ENCODE results near the gene TIAL1. TPM values are rescaled to one million over a fixed set of nuclear protein-coding genes. Genes with fewer than 3 reads are reported as not detected.

TIAL1 gene
- total and polyA plus RNA-seq, 2 of the 13 experiments (the other 11 are each of a cell fraction or from before 2014, with no cell fraction given), result 31.5 to 148 TPM

DNA sequence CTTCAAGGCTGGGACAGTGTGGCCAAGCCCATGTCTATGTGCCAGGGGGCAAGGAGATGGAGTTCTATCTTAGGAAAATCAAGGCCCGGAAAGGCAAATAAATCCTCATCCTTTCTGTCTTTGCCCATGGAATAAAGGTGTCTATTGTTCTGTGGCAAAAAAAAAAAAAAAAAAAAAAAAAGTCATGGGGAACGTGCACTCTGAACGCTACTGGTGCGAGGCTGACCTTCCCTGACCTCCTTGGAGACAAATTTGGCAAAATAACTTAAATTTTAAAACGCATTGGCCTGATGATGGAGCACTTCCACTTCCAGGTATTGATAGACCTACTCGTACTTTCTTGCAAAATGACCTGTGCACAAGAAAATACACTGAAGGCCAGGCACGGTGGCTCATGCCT lies 42.2 kb upstream of the TIAL1 start (continued):
- TF ChIP-seq, protein P1, sequence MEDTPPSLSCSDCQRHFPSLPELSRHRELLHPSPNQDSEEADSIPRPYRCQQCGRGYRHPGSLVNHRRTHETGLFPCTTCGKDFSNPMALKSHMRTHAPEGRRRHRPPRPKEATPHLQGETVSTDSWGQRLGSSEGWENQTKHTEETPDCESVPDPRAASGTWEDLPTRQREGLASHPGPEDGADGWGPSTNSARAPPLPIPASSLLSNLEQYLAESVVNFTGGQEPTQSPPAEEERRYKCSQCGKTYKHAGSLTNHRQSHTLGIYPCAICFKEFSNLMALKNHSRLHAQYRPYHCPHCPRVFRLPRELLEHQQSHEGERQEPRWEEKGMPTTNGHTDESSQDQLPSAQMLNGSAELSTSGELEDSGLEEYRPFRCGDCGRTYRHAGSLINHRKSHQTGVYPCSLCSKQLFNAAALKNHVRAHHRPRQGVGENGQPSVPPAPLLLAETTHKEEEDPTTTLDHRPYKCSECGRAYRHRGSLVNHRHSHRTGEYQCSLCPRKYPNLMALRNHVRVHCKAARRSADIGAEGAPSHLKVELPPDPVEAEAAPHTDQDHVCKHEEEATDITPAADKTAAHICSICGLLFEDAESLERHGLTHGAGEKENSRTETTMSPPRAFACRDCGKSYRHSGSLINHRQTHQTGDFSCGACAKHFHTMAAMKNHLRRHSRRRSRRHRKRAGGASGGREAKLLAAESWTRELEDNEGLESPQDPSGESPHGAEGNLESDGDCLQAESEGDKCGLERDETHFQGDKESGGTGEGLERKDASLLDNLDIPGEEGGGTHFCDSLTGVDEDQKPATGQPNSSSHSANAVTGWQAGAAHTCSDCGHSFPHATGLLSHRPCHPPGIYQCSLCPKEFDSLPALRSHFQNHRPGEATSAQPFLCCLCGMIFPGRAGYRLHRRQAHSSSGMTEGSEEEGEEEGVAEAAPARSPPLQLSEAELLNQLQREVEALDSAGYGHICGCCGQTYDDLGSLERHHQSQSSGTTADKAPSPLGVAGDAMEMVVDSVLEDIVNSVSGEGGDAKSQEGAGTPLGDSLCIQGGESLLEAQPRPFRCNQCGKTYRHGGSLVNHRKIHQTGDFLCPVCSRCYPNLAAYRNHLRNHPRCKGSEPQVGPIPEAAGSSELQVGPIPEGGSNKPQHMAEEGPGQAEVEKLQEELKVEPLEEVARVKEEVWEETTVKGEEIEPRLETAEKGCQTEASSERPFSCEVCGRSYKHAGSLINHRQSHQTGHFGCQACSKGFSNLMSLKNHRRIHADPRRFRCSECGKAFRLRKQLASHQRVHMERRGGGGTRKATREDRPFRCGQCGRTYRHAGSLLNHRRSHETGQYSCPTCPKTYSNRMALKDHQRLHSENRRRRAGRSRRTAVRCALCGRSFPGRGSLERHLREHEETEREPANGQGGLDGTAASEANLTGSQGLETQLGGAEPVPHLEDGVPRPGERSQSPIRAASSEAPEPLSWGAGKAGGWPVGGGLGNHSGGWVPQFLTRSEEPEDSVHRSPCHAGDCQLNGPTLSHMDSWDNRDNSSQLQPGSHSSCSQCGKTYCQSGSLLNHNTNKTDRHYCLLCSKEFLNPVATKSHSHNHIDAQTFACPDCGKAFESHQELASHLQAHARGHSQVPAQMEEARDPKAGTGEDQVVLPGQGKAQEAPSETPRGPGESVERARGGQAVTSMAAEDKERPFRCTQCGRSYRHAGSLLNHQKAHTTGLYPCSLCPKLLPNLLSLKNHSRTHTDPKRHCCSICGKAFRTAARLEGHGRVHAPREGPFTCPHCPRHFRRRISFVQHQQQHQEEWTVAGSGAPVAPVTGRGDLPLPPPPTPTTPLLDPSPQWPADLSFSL (CRISPR knock-in tag; IDR thresholded peaks at IDR 0.05), result no peak
- TF ChIP-seq FOXC1 (CRISPR knock-in tag; IDR thresholded peaks at IDR 0.05; ENCODE audit: borderline replicate concordance) (no peak), TRIM24 (CRISPR knock-in tag; IDR thresholded peaks at IDR 0.05) (no peak), SETDB1 (CRISPR knock-in tag; IDR thresholded peaks at IDR 0.05; ENCODE audit: borderline replicate concordance) (no peak), NR2F6 (IDR thresholded peaks at IDR 0.05) (peak; percentile 85), NR2F6 (CRISPR knock-in tag; IDR thresholded peaks at IDR 0.05) (peak; percentile 64), NCOR1 (IDR thresholded peaks at IDR 0.05; ENCODE audit: borderline replicate concordance, low read length) (peak; percentile 35; the same call in 1 of the 2 replicates), KDM5B (CRISPR knock-in tag; IDR thresholded peaks at IDR 0.05; ENCODE audit: borderline replicate concordance) (no peak), ZNF703 (CRISPR knock-in tag; IDR thresholded peaks at IDR 0.05; ENCODE audit: borderline replicate concordance) (no peak)
- TF ChIP-seq, protein P2, sequence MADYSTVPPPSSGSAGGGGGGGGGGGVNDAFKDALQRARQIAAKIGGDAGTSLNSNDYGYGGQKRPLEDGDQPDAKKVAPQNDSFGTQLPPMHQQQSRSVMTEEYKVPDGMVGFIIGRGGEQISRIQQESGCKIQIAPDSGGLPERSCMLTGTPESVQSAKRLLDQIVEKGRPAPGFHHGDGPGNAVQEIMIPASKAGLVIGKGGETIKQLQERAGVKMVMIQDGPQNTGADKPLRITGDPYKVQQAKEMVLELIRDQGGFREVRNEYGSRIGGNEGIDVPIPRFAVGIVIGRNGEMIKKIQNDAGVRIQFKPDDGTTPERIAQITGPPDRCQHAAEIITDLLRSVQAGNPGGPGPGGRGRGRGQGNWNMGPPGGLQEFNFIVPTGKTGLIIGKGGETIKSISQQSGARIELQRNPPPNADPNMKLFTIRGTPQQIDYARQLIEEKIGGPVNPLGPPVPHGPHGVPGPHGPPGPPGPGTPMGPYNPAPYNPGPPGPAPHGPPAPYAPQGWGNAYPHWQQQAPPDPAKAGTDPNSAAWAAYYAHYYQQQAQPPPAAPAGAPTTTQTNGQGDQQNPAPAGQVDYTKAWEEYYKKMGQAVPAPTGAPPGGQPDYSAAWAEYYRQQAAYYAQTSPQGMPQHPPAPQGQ (CRISPR knock-in tag; IDR thresholded peaks at IDR 0.05; ENCODE audit: borderline replicate concordance), result no peak
- TF ChIP-seq, protein P3, sequence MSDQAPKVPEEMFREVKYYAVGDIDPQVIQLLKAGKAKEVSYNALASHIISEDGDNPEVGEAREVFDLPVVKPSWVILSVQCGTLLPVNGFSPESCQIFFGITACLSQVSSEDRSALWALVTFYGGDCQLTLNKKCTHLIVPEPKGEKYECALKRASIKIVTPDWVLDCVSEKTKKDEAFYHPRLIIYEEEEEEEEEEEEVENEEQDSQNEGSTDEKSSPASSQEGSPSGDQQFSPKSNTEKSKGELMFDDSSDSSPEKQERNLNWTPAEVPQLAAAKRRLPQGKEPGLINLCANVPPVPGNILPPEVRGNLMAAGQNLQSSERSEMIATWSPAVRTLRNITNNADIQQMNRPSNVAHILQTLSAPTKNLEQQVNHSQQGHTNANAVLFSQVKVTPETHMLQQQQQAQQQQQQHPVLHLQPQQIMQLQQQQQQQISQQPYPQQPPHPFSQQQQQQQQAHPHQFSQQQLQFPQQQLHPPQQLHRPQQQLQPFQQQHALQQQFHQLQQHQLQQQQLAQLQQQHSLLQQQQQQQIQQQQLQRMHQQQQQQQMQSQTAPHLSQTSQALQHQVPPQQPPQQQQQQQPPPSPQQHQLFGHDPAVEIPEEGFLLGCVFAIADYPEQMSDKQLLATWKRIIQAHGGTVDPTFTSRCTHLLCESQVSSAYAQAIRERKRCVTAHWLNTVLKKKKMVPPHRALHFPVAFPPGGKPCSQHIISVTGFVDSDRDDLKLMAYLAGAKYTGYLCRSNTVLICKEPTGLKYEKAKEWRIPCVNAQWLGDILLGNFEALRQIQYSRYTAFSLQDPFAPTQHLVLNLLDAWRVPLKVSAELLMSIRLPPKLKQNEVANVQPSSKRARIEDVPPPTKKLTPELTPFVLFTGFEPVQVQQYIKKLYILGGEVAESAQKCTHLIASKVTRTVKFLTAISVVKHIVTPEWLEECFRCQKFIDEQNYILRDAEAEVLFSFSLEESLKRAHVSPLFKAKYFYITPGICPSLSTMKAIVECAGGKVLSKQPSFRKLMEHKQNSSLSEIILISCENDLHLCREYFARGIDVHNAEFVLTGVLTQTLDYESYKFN (CRISPR knock-in tag; conservative IDR thresholded peaks at IDR 0.05), result peak; percentile 30; the same call in 1 of the 2 replicates
- TF ChIP-seq, protein P4, sequence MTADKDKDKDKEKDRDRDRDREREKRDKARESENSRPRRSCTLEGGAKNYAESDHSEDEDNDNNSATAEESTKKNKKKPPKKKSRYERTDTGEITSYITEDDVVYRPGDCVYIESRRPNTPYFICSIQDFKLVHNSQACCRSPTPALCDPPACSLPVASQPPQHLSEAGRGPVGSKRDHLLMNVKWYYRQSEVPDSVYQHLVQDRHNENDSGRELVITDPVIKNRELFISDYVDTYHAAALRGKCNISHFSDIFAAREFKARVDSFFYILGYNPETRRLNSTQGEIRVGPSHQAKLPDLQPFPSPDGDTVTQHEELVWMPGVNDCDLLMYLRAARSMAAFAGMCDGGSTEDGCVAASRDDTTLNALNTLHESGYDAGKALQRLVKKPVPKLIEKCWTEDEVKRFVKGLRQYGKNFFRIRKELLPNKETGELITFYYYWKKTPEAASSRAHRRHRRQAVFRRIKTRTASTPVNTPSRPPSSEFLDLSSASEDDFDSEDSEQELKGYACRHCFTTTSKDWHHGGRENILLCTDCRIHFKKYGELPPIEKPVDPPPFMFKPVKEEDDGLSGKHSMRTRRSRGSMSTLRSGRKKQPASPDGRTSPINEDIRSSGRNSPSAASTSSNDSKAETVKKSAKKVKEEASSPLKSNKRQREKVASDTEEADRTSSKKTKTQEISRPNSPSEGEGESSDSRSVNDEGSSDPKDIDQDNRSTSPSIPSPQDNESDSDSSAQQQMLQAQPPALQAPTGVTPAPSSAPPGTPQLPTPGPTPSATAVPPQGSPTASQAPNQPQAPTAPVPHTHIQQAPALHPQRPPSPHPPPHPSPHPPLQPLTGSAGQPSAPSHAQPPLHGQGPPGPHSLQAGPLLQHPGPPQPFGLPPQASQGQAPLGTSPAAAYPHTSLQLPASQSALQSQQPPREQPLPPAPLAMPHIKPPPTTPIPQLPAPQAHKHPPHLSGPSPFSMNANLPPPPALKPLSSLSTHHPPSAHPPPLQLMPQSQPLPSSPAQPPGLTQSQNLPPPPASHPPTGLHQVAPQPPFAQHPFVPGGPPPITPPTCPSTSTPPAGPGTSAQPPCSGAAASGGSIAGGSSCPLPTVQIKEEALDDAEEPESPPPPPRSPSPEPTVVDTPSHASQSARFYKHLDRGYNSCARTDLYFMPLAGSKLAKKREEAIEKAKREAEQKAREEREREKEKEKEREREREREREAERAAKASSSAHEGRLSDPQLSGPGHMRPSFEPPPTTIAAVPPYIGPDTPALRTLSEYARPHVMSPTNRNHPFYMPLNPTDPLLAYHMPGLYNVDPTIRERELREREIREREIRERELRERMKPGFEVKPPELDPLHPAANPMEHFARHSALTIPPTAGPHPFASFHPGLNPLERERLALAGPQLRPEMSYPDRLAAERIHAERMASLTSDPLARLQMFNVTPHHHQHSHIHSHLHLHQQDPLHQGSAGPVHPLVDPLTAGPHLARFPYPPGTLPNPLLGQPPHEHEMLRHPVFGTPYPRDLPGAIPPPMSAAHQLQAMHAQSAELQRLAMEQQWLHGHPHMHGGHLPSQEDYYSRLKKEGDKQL (CRISPR knock-in tag; IDR thresholded peaks at IDR 0.05; ENCODE audit: low read depth), result no peak

Data from HepG2 (cell line).